ENCODE measurements around the gene RTF2. TPM values are rescaled to one million over a fixed set of nuclear protein-coding genes. Genes with fewer than 3 reads are reported as not detected.

RTF2 gene
- total RNA-seq, 6 donors from 2014 or later = 35.6 to 87.8 (median 63.5) TPM

DNA sequence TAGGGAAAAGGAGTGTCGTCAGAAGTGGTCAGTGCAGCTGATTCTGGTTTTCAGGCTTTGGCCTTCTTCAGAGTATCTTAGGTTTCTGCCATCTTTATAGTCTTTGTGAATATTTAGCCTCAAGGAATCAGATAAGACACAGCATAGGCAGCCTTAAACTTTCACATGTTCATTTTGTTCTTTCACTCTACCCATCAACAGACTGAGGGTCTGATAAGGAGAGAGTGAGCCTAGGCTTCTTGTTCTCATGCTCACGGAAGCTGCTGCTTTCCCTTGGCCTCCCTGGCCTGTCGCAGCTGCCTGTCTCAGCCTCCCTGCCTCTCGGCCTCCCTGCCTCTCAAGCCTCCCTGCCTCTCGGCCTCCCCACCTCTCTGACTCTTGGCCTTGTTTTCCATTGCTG is 20.1 kb downstream of the RTF2 start:
- ATAC-seq (ENCODE audit: low FRiP score in 2 of 2) = no peak

DNA sequence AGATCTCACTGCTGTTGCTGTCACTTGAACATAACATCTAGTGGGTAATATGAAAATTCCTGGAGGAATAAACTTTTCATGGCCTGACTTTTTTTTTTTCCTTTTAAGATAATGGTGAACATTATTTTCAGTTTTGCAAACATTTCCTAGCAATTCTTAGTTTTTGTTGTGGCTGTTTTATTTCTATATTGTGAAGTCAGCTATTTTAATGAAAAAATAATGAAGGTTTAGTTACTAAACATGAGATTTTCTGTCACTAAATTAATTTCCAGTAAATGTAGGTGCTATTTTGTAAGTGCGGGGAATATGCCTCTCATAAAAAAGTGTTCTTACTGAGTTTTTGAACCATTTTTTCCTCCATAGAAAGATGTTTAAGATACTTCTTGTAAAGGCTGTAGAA is 32.7 kb downstream of the RTF2 start:
- WGBS, 2 donors = 98 to 100% methylated on average over 1 of the region's 1 CpG
- Histone ChIP-seq H3K27ac (no peak overlapping the region), H3K36me3 (peaks cover 0 to 38% (median 16%) of the 10 kb centered on the region in 4 donors), H3K9me3 (no peaks in the 10 kb centered on the region), H3K4me3 (no peak overlapping the region), H3K4me1 (no peaks in the 10 kb centered on the region), H3K27me3 (no peaks in the 10 kb centered on the region)
- DNase-seq (no peak), ATAC-seq (ENCODE audit: low FRiP score in 2 of 2) (no peak)
- TF ChIP-seq POLR2A (IDR thresholded peaks at IDR 0.05) (no peak), POLR2AphosphoS5 (IDR thresholded peaks at IDR 0.05) (no peak), EP300 (IDR thresholded peaks at IDR 0.05) (no peak)
- TF ChIP-seq, protein P1, sequence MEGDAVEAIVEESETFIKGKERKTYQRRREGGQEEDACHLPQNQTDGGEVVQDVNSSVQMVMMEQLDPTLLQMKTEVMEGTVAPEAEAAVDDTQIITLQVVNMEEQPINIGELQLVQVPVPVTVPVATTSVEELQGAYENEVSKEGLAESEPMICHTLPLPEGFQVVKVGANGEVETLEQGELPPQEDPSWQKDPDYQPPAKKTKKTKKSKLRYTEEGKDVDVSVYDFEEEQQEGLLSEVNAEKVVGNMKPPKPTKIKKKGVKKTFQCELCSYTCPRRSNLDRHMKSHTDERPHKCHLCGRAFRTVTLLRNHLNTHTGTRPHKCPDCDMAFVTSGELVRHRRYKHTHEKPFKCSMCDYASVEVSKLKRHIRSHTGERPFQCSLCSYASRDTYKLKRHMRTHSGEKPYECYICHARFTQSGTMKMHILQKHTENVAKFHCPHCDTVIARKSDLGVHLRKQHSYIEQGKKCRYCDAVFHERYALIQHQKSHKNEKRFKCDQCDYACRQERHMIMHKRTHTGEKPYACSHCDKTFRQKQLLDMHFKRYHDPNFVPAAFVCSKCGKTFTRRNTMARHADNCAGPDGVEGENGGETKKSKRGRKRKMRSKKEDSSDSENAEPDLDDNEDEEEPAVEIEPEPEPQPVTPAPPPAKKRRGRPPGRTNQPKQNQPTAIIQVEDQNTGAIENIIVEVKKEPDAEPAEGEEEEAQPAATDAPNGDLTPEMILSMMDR (IDR thresholded peaks at IDR 0.05) = no peak

More for the DNA sequence above, 20.1 kb downstream of the RTF2 start:
- Histone ChIP-seq H3K4me1 (no peaks in the 10 kb centered on the region), H3K27ac (no peak overlapping the region), H3K27me3 (no peaks in the 10 kb centered on the region), H3K36me3 (peaks cover 0 to 91% (median 60%) of the 10 kb centered on the region in 4 donors), H3K9me3 (no peaks in the 10 kb centered on the region), H3K4me3 (no peak overlapping the region)
- no peak for DNase-seq
- TF ChIP-seq EP300 (IDR thresholded peaks at IDR 0.05) (no peak), POLR2AphosphoS5 (IDR thresholded peaks at IDR 0.05) (no peak), POLR2A (IDR thresholded peaks at IDR 0.05) (no peak)
- TF ChIP-seq, protein P1 (IDR thresholded peaks at IDR 0.05) = no peak
- 93 to 96% methylated on average over 5 of the region's 5 CpGs for WGBS, 2 donors

DNA sequence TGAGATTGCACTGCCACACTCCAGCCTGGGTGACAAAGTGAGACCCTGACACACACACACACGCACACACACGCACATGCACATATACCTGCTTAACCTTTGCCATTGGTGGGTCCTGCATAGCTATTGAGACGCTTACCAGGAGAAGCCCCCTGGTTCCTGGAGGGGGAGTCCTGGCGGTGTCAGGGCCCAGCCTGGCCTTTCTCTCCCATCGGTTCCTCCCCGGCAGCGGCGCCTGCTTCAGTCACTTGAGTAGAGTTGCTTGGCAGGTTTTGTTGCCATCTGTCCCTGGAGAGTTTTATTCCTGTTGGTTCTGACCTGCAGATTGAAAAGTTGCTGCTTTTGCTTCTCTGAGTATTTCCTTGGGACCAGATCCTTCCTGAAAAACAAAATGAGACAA is 35.5 kb downstream of the RTF2 start:
- WGBS, 2 donors = 82 to 87% methylated on average over 6 to 8 of the region's 8 CpGs
- TF ChIP-seq POLR2A (IDR thresholded peaks at IDR 0.05) (no peak), POLR2AphosphoS5 (IDR thresholded peaks at IDR 0.05) (no peak), EP300 (IDR thresholded peaks at IDR 0.05) (no peak)
- TF ChIP-seq, protein P1 (IDR thresholded peaks at IDR 0.05) = no peak
- no peak overlapping the region for H3K4me3 ChIP-seq
- H3K27me3 ChIP-seq = no peaks in the 10 kb centered on the region
- peaks cover 0 to 22% (median 6%) of the 10 kb centered on the region in 4 donors for H3K36me3 ChIP-seq
- no peak for ATAC-seq (ENCODE audit: low FRiP score in 2 of 2)
- H3K9me3 ChIP-seq = no peaks in the 10 kb centered on the region
- no peak overlapping the region for H3K27ac ChIP-seq
- no peak for DNase-seq
- H3K4me1 ChIP-seq = no peaks in the 10 kb centered on the region

DNA sequence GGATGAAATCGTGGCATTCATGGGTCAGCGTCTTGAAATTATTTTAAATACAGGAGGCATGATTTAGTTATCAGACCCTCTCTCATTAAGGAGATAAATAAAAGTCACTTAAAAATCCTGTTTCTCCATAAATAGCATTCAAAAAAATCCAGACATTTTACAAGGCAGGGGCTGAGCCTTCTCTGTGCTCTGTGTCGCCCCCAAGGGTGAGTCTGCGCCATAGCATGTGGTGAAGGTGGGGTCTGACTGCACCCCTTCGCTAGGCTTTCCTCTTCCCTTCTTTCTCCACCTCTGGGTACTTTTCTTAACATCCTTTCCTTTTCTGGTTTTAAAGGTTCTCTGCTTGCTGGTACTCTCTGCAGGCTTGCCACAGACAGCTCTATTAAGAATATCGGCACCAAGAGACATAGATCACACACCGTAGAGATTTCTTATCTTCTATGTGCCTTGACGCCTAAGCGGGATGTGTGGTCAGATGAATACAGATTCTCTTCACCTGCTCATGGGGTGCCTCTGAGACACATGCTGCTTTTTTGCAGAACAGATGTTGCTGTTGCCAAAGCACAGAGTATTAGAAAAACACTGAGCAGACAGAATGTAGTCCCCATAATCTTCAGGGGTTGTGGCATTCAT is 36.1 kb downstream of the RTF2 start:
- TF ChIP-seq POLR2A (IDR thresholded peaks at IDR 0.05) (no peak), POLR2AphosphoS5 (IDR thresholded peaks at IDR 0.05) (no peak), EP300 (IDR thresholded peaks at IDR 0.05) (no peak)
- TF ChIP-seq, protein P1 (IDR thresholded peaks at IDR 0.05) = peak in 2 of 6 experiments; percentile 5 to 10
- WGBS, 2 donors = 88 to 90% methylated on average over 9 of the region's 9 CpGs
- Histone ChIP-seq H3K4me3 (no peak overlapping the region), H3K4me1 (no peaks in the 10 kb centered on the region), H3K27me3 (no peaks in the 10 kb centered on the region), H3K27ac (no peak overlapping the region), H3K36me3 (peaks cover 0 to 21% (median 6%) of the 10 kb centered on the region in 4 donors), H3K9me3 (no peaks in the 10 kb centered on the region)
- ATAC-seq (ENCODE audit: low FRiP score in 2 of 2) = no peak
- no peak for DNase-seq

DNA sequence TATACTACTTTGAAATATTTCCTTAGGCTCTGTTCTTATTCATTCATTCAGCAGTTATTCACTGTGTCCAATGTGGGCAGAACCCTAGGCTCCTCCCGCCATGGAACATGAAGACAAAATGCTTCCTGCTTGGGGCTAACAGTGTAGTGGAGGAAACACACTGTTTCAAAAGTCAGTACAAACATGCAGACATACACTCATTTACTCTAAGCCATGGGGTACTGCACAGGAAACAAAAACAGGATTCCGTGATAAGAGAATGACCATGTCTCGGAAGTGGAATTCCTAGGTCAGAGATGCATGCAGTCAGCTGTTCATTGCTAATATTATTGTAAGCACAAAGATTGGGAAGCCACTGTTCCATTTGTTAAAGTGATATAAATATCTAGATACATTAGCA is 37.7 kb downstream of the RTF2 start:
- no peak for ATAC-seq (ENCODE audit: low FRiP score in 2 of 2)
- Histone ChIP-seq H3K36me3 (peaks cover 0 to 15% (median 0%) of the 10 kb centered on the region in 4 donors), H3K4me1 (no peaks in the 10 kb centered on the region), H3K27me3 (no peaks in the 10 kb centered on the region), H3K27ac (no peak overlapping the region), H3K9me3 (no peaks in the 10 kb centered on the region), H3K4me3 (no peak overlapping the region)
- TF ChIP-seq EP300 (IDR thresholded peaks at IDR 0.05) (no peak), POLR2A (IDR thresholded peaks at IDR 0.05) (no peak), POLR2AphosphoS5 (IDR thresholded peaks at IDR 0.05) (no peak)
- TF ChIP-seq, protein P1 (IDR thresholded peaks at IDR 0.05) = no peak
- WGBS, 2 donors = 52 to 61% methylated on average over 3 of the region's 3 CpGs
- no peak for DNase-seq
